K562 (cell line): ENCODE results near the gene PLCB1. TPM values are rescaled to one million over a fixed set of nuclear protein-coding genes. Genes with fewer than 3 reads are reported as not detected.

Source experiments
- ATAC-seq: fragments of 200-7000 bp; cut with Tn5 transposase; 3 replicates; pipeline ENCODE4 v1.9.1; 2020; ENCODE audit warnings: moderate library complexity
- BruUV-seq: library from RNA; stranded (reverse); fragments of 400-500 nt; replicated peaks from 2 replicates; lab custom pipeline; 2021; lab: Mats Ljungman, UMichigan
- CTCF ChIA-PET: fragments of 300-600 bp; formaldehyde crosslinking; extraction: SDS; loops from one replicate; lab custom pipeline; 2021; ENCODE audit warnings: low intra/inter-chr PET ratio; lab: Yijun Ruan, JAX
- POLR2A ChIA-PET: fragments of 300-600, 350-650 bp; sonication (Branson Sonifier 250); formaldehyde crosslinking; extraction: SDS; loops from one replicate; lab custom pipeline; 2021; ENCODE audit warnings: antibody characterized with exemption, inconsistent platforms; lab: Yijun Ruan, JAX
- DNase-seq, 4 experiments: peaks; one replicate each; pipeline versions ENCODE4 v3.0.0 to v3.0.0-alpha.2; 2011 to 2018; ENCODE audit warnings: low spot score in 3 of 4, mixed read lengths in 3 of 4; ENCODE audit errors: extremely low read depth in 1 of 4
- FAIRE-seq: peaks from 2 replicates; lab custom pipeline; 2011; peaks lifted over from hg19 to GRCh38; lab: Jason Lieb, UNC
- H2AFZ ChIP-seq: 2 replicates; pipeline ENCODE4 v1.6.0; 2011; ENCODE audit warnings: low read depth, low read length, control low read depth, inconsistent platforms
- H3K27ac ChIP-seq: fragments of 200-600 bp; 3 replicates; pipeline ENCODE4 v1.8.0; 2011; ENCODE audit warnings: low read depth, mild to moderate bottlenecking, control low read depth, inconsistent platforms, low read length, moderate library complexity, mixed read lengths; ENCODE audit errors: extremely low read depth
- H3K27me3 ChIP-seq, 2 experiments: fragments of 300-600 bp in 1 of 2; 2 replicates in 1 of 2; 3 replicates in 1 of 2; pipeline versions ENCODE4 v1.6.0 to v1.8.0; 2011; ENCODE audit warnings: inconsistent platforms in 2 of 2, low read length in 2 of 2, mild to moderate bottlenecking in 1 of 2, mixed read lengths in 1 of 2, moderate library complexity in 1 of 2; ENCODE audit not compliant: control insufficient read depth in 2 of 2, insufficient read depth in 2 of 2
- H3K36me3 ChIP-seq: fragments of 300-600 bp; 3 replicates; pipeline ENCODE4 v1.8.0; 2011; ENCODE audit warnings: mild to moderate bottlenecking, low read length, inconsistent platforms; ENCODE audit not compliant: control insufficient read depth, insufficient read depth
- H3K4me1 ChIP-seq, 2 experiments: fragments of 200-600 bp in 1 of 2; replicated peaks in 1 of 2; 2 replicates in 1 of 2; 3 replicates in 1 of 2; pipeline versions ENCODE4 v1.5.1 to v1.8.0; 2011; ENCODE audit warnings: inconsistent platforms in 2 of 2, low read length in 2 of 2, mild to moderate bottlenecking in 1 of 2, mixed read lengths in 1 of 2, moderate library complexity in 1 of 2; ENCODE audit not compliant: control insufficient read depth in 2 of 2, insufficient read depth in 2 of 2
- H3K4me2 ChIP-seq: 2 replicates; pipeline ENCODE4 v1.6.1; 2011; ENCODE audit warnings: low read length, control low read depth, inconsistent platforms, mixed read lengths; ENCODE audit not compliant: insufficient read depth
- H3K4me3 ChIP-seq: fragments of 200-600 bp; sonication (generic), shearing (Covaris generic); 2 replicates; pipeline ENCODE4 v1.5.1; 2016; ENCODE audit warnings: control low read depth, inconsistent platforms
- H3K79me2 ChIP-seq: fragments of 200-600 bp; 3 replicates; pipeline ENCODE4 v1.8.0; 2011; ENCODE audit warnings: low read length, inconsistent platforms; ENCODE audit not compliant: control insufficient read depth, insufficient read depth
- H3K9ac ChIP-seq, 2 experiments: 2 replicates each; pipeline versions ENCODE4 v1.6.0 to v1.6.1; 2011; ENCODE audit warnings: low read depth in 2 of 2, low read length in 2 of 2, control low read depth in 1 of 2, inconsistent platforms in 1 of 2, mild to moderate bottlenecking in 1 of 2, mixed read lengths in 1 of 2; ENCODE audit not compliant: insufficient read depth in 1 of 2
- H3K9me1 ChIP-seq: one replicate; pipeline ENCODE4 v1.6.0; 2011; ENCODE audit warnings: inconsistent platforms, mild to moderate bottlenecking, low read length, moderate library complexity; ENCODE audit not compliant: control insufficient read depth, insufficient read depth
- H3K9me3 ChIP-seq: replicated peaks from 2 replicates; pipeline ENCODE4 v1.5.1; 2011; ENCODE audit warnings: low read depth, low read length, inconsistent platforms; ENCODE audit not compliant: control insufficient read depth, insufficient read depth
- H4K20me1 ChIP-seq: replicated peaks from 2 replicates; pipeline ENCODE4 v1.6.1; 2011; ENCODE audit warnings: low read length, inconsistent platforms, mixed read lengths; ENCODE audit not compliant: control insufficient read depth, insufficient read depth
- CBX8 ChIP-seq: fragments of 200-600 bp; sonication (generic); IDR thresholded peaks from 2 replicates; pipeline ENCODE4 v1.6.1; 2012; ENCODE audit warnings: borderline replicate concordance, mixed run types, low read depth, mild to moderate bottlenecking, moderate library complexity, mixed read lengths, low read length, control low read depth, inconsistent platforms; ENCODE audit not compliant: poor library complexity, severe bottlenecking; ENCODE audit errors: extremely low read depth
- CSDE1 ChIP-seq, 2 experiments: fragments of 450-650 bp; IDR thresholded peaks; 2 replicates each; pipeline ENCODE4 v1.6.1; 2016; ENCODE audit warnings: mild to moderate bottlenecking in 1 of 2
- MTA3 ChIP-seq: fragments of 450-650 bp; formaldehyde crosslinking; IDR thresholded peaks from 2 replicates; pipeline ENCODE4 v1.6.1; 2017; ENCODE audit warnings: mild to moderate bottlenecking, borderline replicate concordance
- TAF9B ChIP-seq: fragments of 450-650 bp; IDR thresholded peaks from 2 replicates; pipeline ENCODE4 v1.6.1; 2018; ENCODE audit warnings: mild to moderate bottlenecking; ENCODE audit not compliant: partially characterized antibody
- ZBTB49 ChIP-seq: sonication (generic); formaldehyde crosslinking; IDR thresholded peaks from 2 replicates; pipeline ENCODE4 v1.8.0; 2022; ENCODE audit warnings: missing genetic modification reagents, mild to moderate bottlenecking, borderline replicate concordance
- ZNF239 ChIP-seq: fragments of 250-450 bp; sonication (Bioruptor Pico); IDR thresholded peaks from 2 replicates; pipeline ENCODE4 v1.4.0; 2020; ENCODE audit warnings: mild to moderate bottlenecking
- ZNF830 ChIP-seq: fragments of 250-450 bp; sonication (Bioruptor Pico); IDR thresholded peaks from 2 replicates; pipeline ENCODE4 v1.5.0; 2021; ENCODE audit warnings: mild to moderate bottlenecking
- WGBS: fragments of 100-300 bp; shearing (Covaris generic); methylation state at CpG from one replicate; pipeline ENCODE4 v1.1.6; 2016; ENCODE audit warnings: low coverage, mixed read lengths; ENCODE audit not compliant: insufficient coverage; ENCODE audit errors: missing lambda C conversion rate; 5-methylcytosine and 5-hydroxymethylcytosine counted together
- in situ Hi-C: fragments of 300-500 bp; cut with MboI; formaldehyde crosslinking; loops from 4 replicates; pipeline ENCODE4 v1.15.0; 2018; ENCODE audit warnings: inconsistent platforms, mixed read lengths
- intact Hi-C: fragments of 100-400 bp; cut with micrococcal nuclease; formaldehyde crosslinking; loops from 2 replicates; pipeline ENCODE4 v1.14.2; 2022
- polyA plus RNA-seq, 8 experiments: library from polyadenylated mRNA; depleted of rRNA in 4 of 8; stranded (reverse) in 5 of 8; unstranded in 3 of 8; fragments of >200 nt; fragmentation: Nextera tagmentation in 2 of 8; fragmentation: Illumina TruSeq in 1 of 8; extraction: Ambion mirVana in 2 of 8; extraction: Trizol in 1 of 8; gene quantifications; 2 replicates each; pipeline versions ENCODE4 v1.2.1 to v1.2.3, GENCODE V29; 2011 to 2014; ENCODE audit warnings: inconsistent platforms in 1 of 8, missing spikeins in 1 of 8
- total RNA-seq, 7 experiments: library from RNA; depleted of rRNA in 6 of 7; stranded (reverse); fragments of >200 nt in 6 of 7; fragmentation: Illumina TruSeq in 2 of 7; extraction: Trizol in 2 of 7; gene quantifications; 2 replicates each; pipeline versions ENCODE4 v1.2.1 to v1.2.3, GENCODE V29; 2011 to 2021; ENCODE audit warnings: low replicate concordance in 1 of 7
- TF ChIP-seq, protein P1 (sequence below): fragments of 450-650 bp; IDR thresholded peaks from 2 replicates; pipeline ENCODE4 v1.6.1; 2018; ENCODE audit not compliant: partially characterized antibody

Gene PLCB1
- total and polyA plus RNA-seq, 9 of the 15 experiments (the other 6 are each of a cell fraction or from before 2014, with no cell fraction given) = 0.34 to 3.1 (median 1.3) TPM

GRCh38 chr20:8579035-8579434, 447.0 kb downstream of the PLCB1 start:
- CTCF ChIA-PET = no interaction called here
- no peak for TF ChIP-seq TAF9B
- no peak for TF ChIP-seq MTA3
- TF ChIP-seq, protein P1, sequence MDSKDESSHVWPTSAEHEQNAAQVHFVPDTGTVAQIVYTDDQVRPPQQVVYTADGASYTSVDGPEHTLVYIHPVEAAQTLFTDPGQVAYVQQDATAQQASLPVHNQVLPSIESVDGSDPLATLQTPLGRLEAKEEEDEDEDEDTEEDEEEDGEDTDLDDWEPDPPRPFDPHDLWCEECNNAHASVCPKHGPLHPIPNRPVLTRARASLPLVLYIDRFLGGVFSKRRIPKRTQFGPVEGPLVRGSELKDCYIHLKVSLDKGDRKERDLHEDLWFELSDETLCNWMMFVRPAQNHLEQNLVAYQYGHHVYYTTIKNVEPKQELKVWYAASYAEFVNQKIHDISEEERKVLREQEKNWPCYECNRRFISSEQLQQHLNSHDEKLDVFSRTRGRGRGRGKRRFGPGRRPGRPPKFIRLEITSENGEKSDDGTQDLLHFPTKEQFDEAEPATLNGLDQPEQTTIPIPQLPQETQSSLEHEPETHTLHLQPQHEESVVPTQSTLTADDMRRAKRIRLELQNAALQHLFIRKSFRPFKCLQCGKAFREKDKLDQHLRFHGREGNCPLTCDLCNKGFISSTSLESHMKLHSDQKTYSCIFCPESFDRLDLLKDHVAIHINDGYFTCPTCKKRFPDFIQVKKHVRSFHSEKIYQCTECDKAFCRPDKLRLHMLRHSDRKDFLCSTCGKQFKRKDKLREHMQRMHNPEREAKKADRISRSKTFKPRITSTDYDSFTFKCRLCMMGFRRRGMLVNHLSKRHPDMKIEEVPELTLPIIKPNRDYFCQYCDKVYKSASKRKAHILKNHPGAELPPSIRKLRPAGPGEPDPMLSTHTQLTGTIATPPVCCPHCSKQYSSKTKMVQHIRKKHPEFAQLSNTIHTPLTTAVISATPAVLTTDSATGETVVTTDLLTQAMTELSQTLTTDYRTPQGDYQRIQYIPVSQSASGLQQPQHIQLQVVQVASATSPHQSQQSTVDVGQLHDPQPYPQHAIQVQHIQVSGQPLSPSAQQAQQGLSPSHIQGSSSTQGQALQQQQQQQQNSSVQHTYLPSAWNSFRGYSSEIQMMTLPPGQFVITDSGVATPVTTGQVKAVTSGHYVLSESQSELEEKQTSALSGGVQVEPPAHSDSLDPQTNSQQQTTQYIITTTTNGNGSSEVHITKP = no peak
- TF ChIP-seq ZNF830 (CRISPR knock-in tag) = no peak
- TF ChIP-seq ZNF239 (CRISPR knock-in tag) = no peak
- TF ChIP-seq CSDE1 (IDR thresholded peaks at IDR 0.05) = no peak
- TF ChIP-seq CBX8 = no peak
- TF ChIP-seq ZBTB49 = no peak
- BruUV-seq = no TSS peak
- ATAC-seq (no peak), FAIRE-seq (no peak), DNase-seq (no peak)
- intact Hi-C loops (no loop called here), in situ Hi-C loops (no loop called here)
- H3K9ac ChIP-seq = no peak overlapping the region
- POLR2A ChIA-PET = no interaction called here
- WGBS = 0% methylated on average over 3 of the region's 3 CpGs
- H4K20me1 ChIP-seq = no peaks in the 10 kb centered on the region
- H3K79me2 ChIP-seq = no peaks in the 10 kb centered on the region
- H3K4me2 ChIP-seq = no peak overlapping the region
- no peak overlapping the region for H2AFZ ChIP-seq
- H3K4me1 ChIP-seq = no peaks in the 10 kb centered on the region
- no peak overlapping the region for H3K4me3 ChIP-seq
- H3K36me3 ChIP-seq = no peaks in the 10 kb centered on the region
- no peaks in the 10 kb centered on the region for H3K9me3 ChIP-seq
- H3K27me3 ChIP-seq = no peaks in the 10 kb centered on the region
- H3K27ac ChIP-seq = no peak overlapping the region
- H3K9me1 ChIP-seq = no peaks in the 10 kb centered on the region
